NCI-H510A (cell line): ENCODE data around the gene KCND3.

Source experiments
- DNase-seq: peaks from one replicate; lab custom pipeline; 2025; lab: John Stamatoyannopoulos, UW

KCND3 gene

GRCh38 chr1:111959436-111959835, 30.0 kb downstream of the KCND3 start:
- no peak for DNase-seq

GRCh38 chr1:111958851-111959250, 30.6 kb downstream of the KCND3 start:
- DNase-seq = no peak

- DNase-seq = no peak
Measured at GRCh38 chr1:111958075-111958474, 31.4 kb downstream of the KCND3 start.

- DNase-seq = no peak
Measured at GRCh38 chr1:111956155-111956771, 33.2 kb downstream of the KCND3 start.

- no peak for DNase-seq
Measured at GRCh38 chr1:111955755-111956154, 33.7 kb downstream of the KCND3 start.

- no peak for DNase-seq
Measured at GRCh38 chr1:111953797-111954196, 35.7 kb downstream of the KCND3 start.

GRCh38 chr1:111952125-111952657, 37.3 kb downstream of the KCND3 start:
- DNase-seq = no peak

GRCh38 chr1:111948209-111949171, 41.0 kb downstream of the KCND3 start:
- peak; percentile 18 for DNase-seq

GRCh38 chr1:111943846-111944749, 45.4 kb downstream of the KCND3 start:
- DNase-seq = no peak

GRCh38 chr1:111943066-111943465, 46.4 kb downstream of the KCND3 start:
- DNase-seq = no peak

GRCh38 chr1:111938536-111938935, 50.9 kb downstream of the KCND3 start:
- no peak for DNase-seq

- no peak for DNase-seq
Measured at GRCh38 chr1:111938123-111938522, 51.3 kb downstream of the KCND3 start.

GRCh38 chr1:111937147-111937725, 52.2 kb downstream of the KCND3 start:
- no peak for DNase-seq

GRCh38 chr1:111934106-111934852, 55.2 kb downstream of the KCND3 start:
- DNase-seq = no peak

- no peak for DNase-seq
Measured at GRCh38 chr1:111930356-111930755, 59.1 kb downstream of the KCND3 start.

- no peak for DNase-seq
Measured at GRCh38 chr1:111928531-111928930, 60.9 kb downstream of the KCND3 start.

GRCh38 chr1:111927652-111928051, 61.8 kb downstream of the KCND3 start:
- no peak for DNase-seq

GRCh38 chr1:111924786-111925185, 64.7 kb downstream of the KCND3 start:
- no peak for DNase-seq

- DNase-seq = no peak
Measured at GRCh38 chr1:111923766-111924165, 65.7 kb downstream of the KCND3 start.

- no peak for DNase-seq
Measured at GRCh38 chr1:111921948-111922347, 67.5 kb downstream of the KCND3 start.
